ENCODE results near the gene EPB41L2.

DNA sequence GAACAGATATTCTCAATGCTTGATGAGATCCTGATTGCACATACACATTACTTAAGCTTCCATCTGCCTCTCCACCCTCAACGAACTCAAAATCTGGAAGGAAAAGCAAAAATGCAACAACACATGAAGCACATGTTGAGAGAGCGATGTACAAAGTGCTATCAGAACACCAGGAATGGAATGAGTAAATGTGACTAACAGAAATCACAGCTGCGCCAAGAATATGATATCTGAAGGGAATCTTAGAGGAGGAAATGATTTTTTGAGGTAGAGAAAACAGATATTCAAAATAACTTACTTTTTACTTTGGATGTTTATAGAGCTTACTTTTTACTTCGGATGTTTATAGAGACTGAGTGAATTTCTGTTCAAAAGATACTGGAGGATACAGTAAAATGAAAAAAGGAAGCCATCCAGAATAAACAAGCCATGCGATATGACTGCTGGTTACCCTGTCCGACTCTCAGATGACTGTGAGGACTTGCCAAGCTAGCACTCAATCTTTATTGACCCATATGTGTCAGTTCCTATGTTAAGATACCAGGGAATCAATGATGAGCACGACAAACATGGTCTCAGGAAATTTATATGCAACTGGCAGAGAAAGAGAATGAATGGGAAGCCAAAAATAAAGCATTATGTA is 133.9 kb downstream of the EPB41L2 start:
- TF ChIP-seq EZH2 (IDR thresholded peaks at IDR 0.05; ENCODE audit: insufficient read depth, poor library complexity, severe bottlenecking) (no peak), EZH2phosphoT487 (IDR thresholded peaks at IDR 0.05; ENCODE audit: insufficient read depth, low read depth) (no peak)
